ENCODE measurements around the gene ADAMTS19.

The ADAMTS19 gene

DNA sequence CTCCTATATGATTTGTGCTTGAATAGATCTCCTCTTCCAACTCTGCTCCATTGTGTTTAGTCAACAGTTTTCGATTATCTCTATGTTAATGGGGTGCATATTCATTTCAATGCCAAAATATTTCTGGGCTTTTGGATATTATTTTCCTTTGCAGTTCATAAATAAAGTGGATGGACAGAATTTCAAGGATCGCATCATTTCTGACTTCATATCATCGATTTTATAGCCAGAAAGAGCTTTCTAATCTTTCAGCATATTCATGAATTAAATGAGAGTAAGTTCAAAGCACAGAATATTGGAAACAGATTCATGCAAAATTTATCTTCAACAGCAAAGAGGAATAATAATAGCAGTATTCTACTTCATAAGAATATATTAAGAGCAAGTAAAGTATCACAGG lies 227.8 kb downstream of the ADAMTS19 start:
- no peak for DNase-seq (ENCODE audit: low read depth in 2 of 2)

GRCh38 chr5:129689045-129689444 lies 228.9 kb downstream of the ADAMTS19 start:
- no peak for DNase-seq (ENCODE audit: low read depth in 2 of 2)

DNA sequence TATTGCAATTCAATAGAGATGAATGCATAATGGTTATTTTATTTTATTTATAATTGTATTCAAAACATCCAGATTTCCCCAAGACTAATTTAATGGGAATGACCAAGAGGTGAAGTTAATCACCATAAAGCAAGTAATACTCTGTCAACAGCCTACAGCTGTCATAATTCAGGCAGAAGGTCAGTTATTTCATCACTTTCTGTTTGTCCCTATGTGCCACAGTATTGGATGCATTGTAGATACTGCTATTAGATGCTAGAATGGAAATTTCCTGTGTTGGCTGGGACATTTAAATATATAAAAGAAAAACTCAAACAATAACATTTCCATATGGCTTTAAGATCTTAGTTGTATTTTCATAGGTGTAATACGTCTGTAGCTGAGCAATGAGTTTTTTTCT lies 231.1 kb downstream of the ADAMTS19 start:
- DNase-seq (ENCODE audit: low read depth in 2 of 2): no peak

DNA sequence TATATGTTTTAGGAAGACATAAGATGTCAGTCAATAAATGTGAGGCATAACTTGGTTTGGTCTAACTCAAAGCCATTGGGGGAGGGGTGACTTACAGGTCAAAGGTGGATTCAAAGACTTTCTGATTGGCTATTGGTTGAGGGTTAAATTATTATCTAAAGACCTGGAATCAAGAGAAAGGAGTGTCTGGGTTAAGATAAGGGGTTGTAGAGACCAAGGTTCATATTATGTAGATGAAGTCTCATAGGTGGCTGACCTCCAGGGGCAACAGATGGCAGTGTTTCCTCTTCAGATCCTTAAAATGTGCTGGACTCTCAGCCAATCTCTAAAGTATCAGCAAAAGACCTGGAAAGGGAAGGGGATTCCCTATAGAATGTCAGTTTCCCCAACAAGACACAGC lies 236.5 kb downstream of the ADAMTS19 start:
- DNase-seq (ENCODE audit: low read depth in 2 of 2): no peak

GRCh38 chr5:129698661-129699060 lies 238.6 kb downstream of the ADAMTS19 start:
- DNase-seq (ENCODE audit: low read depth in 2 of 2): no peak

DNA sequence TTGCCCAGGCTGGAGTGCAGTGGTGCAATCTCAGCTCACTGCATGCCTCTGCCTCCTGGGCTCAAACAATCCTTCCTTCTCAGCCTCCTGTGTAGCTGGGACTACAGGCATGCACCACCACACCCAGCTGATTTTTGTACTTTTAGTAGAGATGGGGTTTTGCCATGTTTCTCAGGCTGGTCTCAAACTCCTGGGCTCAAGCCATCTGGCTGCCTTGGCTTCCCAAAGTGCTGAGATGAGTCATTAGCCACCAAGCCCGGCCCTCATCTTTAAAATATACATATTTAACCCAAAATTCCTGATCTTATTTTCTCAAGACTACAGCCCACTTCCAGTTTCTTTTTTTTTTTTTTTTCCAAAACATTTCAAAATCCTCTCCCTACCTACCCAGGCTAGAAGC lies 256.1 kb downstream of the ADAMTS19 start:
- no peak for DNase-seq (ENCODE audit: low read depth in 2 of 2)

DNA sequence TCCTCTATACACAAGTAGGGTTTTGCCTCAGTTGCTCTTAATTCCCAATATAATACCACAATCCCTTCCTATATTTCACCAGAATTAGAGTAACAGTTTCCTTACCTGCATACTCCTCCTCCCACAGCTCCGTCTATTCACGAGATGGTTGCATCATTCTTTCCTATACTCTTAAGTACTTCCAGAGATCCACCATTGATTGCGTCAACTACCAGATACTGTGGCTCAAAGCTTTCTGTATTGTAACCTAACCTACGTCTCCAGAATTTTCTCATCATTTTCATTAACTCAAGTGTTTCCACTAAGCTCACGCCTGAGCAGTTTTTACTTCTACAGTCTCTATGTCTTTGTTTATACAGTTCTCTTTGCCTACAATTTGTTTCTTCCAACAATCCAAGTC lies 256.6 kb downstream of the ADAMTS19 start:
- no peak for DNase-seq (ENCODE audit: low read depth in 2 of 2)

DNA sequence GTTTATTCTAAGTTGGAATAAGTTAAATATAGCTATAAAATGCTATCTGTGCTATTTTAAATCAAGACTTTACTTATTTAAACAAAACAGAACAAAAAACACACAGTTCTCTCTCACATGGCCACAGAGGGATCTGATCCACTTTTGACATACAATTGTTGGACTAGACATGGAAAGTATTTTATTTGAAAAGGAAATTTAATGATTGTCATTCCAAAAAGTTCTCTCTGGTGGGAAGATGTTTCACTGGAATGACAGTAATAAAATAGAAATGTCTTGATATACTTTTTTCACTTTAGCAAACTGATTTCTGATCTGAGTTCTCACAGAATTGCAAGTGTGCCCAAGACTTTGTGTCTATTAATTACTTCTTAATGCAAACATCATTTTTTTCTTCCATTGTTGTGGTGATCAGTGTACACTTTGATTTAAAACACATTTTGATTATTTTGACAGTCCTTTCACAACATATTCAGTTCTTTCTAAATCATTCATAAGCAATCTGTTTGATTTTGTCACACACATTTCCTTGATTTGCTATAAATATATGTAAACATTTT lies 257.7 kb downstream of the ADAMTS19 start:
- DNase-seq (ENCODE audit: low read depth in 2 of 2): no peak

GRCh38 chr5:129718471-129719090 lies 258.5 kb downstream of the ADAMTS19 start:
- no peak for DNase-seq (ENCODE audit: low read depth in 2 of 2)

- DNase-seq (ENCODE audit: low read depth in 2 of 2): no peak
Measured at GRCh38 chr5:129724222-129724621, 264.1 kb downstream of the ADAMTS19 start.

DNA sequence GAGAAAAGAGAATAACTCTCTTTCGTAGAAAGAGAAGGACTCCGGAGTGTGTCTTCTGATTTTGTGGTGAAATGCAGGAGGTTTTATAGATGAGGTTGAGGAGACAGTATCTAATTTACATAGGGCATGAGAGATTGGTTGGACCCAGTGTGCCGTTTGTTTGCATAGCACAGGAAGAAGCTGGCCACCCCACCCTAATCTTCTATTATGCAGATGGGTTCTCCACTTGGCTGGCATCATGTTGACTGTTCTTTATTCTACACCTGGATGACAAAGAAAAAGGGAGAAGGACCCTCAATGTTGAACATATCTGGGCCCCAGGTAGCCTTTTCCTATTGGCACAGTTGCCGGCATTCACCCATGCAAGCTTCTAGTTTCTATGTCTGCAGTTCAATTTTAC lies 264.5 kb downstream of the ADAMTS19 start:
- DNase-seq (ENCODE audit: low read depth in 2 of 2): no peak

DNA sequence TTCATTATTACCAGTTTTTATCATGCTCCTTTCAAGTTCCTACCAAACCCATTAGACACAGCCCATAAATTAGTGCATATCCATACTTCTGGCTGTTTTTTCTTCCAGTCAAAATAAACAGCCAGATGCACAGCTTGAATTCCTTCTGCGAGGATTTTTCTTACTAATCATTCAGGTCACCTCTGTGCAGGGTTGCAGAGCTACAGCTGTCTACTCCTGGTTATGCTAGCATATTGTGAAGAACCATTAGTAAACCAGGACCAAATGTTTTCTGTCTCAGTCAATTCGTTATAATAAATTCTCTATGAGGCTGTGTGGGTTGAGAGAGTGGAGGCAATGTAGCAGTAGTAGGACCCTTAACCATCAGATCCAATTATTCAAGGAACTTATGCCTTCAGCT lies 279.7 kb downstream of the ADAMTS19 start:
- no peak for DNase-seq (ENCODE audit: low read depth in 2 of 2)

DNA sequence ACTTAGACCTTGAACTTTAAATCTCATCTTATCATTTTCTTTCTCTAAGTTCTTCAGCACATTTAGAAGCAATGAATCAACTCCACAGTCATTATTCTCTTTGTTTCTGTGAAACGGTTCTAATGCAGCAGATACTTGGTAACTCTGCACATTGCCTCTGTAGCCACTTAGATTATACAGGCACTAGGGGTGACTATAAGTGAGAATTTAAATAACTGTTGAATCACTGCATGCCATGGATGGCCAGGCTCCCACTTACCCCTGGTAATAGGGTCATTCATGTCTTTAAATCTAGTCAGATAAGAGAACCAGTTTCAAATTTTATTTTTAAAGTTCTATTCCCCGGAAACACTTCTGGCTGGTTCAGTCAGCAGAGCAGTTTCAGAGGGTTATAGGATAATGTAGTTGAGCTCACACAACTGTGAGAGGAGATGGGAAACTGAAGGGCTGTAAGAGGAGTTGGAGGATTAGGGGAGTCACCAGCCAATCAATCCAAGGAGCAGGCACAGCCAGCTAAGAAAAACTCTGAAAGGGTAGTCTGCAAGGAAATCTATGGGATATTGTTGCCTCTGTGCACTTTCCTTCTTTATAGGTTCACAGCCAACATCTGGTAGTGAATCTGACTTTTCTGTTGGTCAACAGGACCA lies 283.6 kb downstream of the ADAMTS19 start:
- no peak for DNase-seq (ENCODE audit: low read depth in 2 of 2)

DNA sequence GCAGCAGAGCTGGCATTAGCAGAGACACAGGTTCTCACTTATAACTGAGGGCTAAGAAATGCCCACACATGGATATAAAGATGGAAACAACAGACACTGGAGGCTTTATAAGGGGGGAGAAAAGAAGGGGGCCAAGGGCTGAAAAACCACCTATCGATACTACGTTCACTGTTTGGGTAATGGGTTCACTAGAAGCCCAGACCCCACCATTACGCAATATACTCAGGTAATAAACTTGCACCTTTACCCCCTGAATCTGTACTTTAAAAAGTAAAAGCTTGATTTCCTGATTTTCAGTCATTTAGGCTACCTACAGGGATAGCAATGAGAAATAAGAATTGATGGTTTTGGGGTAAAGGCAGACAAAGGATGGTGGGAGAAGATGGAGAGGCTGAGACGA lies 285.9 kb downstream of the ADAMTS19 start:
- DNase-seq (ENCODE audit: low read depth in 2 of 2): no peak

DNA sequence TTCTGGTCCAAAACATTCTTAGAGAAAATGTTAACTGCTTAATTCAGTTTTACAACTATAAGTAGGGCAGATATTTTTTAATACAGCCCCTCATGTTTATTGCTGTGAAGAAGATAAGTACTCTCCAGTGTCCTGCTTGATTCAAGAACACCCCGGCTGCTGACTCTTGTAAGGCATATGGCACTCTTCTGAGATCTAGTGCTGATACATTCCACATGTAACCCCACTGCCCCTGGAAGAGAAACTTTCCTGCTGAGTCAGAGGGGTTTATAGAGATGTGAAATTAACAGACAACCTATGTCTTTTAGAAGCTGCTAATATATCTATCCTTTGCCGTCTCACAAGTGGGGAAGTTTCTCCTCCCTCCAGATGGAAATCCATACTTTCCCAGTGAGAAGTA lies 286.8 kb downstream of the ADAMTS19 start:
- no peak for DNase-seq (ENCODE audit: low read depth in 2 of 2)

DNA sequence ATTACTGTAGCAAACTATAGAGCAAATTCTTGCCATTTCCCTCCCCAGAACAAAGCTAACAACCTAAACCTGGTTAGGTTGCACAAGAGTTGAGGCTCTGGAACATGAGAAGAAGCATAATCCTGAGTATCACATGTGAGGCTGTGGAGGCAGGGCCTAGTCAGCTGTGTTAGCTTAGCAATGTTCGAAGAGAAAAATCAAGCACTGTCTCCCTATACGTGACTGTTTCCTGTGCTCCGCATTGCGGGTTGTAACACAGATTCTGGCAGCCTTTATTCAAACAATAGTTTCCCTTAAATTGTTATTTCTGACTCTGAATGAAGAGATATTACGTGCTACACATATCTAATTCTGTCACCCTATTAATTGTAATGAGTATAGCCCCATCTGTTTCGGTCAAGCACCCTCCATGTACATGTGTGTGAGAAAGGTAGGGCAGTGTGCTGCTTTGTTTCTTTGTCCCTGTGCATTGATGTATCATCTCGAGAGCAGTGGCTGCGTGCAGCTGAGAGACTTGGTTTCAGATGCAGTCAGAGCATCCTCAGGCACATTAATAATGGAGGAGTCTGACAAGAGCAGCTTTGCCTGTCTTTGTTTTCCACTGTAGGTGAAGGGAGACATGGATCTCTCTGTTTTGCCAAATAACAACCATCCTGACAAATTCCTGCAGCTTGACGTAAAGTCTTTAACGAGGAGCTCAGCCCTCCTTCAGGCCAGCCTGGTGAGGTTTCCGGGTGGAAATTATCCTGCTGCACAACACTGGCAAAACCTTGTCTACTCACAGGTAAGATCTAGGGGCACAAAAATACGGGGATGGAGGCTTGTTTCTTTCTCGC lies 287.7 kb downstream of the ADAMTS19 start, which contains the start of gene MINAR2:
TSS of gene MINAR2 (plus strand) at position 523 of the 836 bp plus-strand sequence. CDS start at position 620, 97 bp downstream.
- no peak for DNase-seq (ENCODE audit: low read depth in 2 of 2)

- DNase-seq (ENCODE audit: low read depth in 2 of 2): no peak
Measured at GRCh38 chr5:129748913-129749880, 289.1 kb downstream of the ADAMTS19 start.

GRCh38 chr5:129760636-129761325 lies 300.7 kb downstream of the ADAMTS19 start:
- DNase-seq (ENCODE audit: low read depth in 2 of 2): no peak

DNA sequence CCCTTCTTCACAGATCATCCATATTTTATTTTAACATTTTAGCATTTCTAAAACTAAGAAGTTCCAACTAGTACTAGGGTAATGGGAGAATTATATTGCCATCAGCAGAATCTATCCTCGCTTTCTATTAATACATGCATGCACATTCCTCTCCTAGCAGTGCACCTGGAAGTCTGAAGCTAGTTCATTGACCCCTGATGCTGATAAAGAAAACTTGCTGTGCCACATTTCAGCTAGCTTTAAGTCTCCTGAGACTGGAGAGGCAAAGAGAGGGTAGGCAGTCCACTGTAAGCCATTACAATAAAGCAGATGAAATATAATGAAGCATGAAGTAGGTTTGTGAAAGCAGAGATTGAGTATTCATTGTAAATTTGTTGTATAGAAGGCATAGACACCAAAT lies 303.6 kb downstream of the ADAMTS19 start:
- no peak for DNase-seq (ENCODE audit: low read depth in 2 of 2)

DNA sequence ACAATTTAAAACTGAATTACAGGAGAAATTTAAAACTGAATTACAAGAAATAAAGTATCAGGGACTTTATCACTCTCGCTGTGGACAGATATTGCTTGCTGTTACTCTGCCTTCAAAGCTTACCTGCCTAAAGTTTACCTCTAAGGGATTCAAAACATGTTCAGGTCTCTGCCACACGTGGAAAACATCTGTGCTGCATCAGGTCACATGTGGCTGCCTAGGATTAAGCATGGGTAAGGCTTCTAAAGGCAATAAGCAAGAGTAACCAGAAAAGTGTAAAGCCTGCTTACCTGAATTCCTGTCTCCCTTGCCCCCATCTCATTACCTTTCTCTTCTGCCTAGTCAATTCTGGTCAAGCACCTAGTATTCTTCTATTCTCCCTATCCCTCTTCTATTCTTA lies 306.7 kb downstream of the ADAMTS19 start:
- no peak for DNase-seq (ENCODE audit: low read depth in 2 of 2)

- DNase-seq (ENCODE audit: low read depth in 2 of 2): peak; percentile 15 to 38
Measured at GRCh38 chr5:129767927-129768380, 307.9 kb downstream of the ADAMTS19 start.

Data from stimulated activated CD4-positive, alpha-beta T cell treated with anti-CD3 and anti-CD28 coated beads, Interleukin-1b, Interleukin-23, amount 100 ng/mL, for 4 hours (primary cell).